Hematopoietic multipotent progenitor cell (in vitro differentiated cells): ENCODE data around the gene TMPRSS13. TPM values are rescaled to one million over a fixed set of nuclear protein-coding genes. Genes with fewer than 3 reads are reported as not detected.
A peak's percentile ranks its signal among the peaks of the same experiment; 100 is the strongest.
"Not testable (repeated sequence)": the region's sequence is repeated elsewhere in the genome, so short reads cannot be mapped to it uniquely, and the experiment has no call there.

Source experiments
- DNase-seq, 3 donors: peaks; one replicate each; pipeline ENCODE4 v3.0.0-alpha.2; 2011 to 2015; ENCODE audit warnings: low read depth in 2 of 3, low spot score in 2 of 3
- total RNA-seq: library from RNA; depleted of rRNA; stranded (reverse); fragments of >200 nt; gene quantifications from one replicate; pipeline ENCODE4 v1.2.3, GENCODE V29; 2012

Gene TMPRSS13
- total RNA-seq, 1 donor = 0.54 TPM

DNA sequence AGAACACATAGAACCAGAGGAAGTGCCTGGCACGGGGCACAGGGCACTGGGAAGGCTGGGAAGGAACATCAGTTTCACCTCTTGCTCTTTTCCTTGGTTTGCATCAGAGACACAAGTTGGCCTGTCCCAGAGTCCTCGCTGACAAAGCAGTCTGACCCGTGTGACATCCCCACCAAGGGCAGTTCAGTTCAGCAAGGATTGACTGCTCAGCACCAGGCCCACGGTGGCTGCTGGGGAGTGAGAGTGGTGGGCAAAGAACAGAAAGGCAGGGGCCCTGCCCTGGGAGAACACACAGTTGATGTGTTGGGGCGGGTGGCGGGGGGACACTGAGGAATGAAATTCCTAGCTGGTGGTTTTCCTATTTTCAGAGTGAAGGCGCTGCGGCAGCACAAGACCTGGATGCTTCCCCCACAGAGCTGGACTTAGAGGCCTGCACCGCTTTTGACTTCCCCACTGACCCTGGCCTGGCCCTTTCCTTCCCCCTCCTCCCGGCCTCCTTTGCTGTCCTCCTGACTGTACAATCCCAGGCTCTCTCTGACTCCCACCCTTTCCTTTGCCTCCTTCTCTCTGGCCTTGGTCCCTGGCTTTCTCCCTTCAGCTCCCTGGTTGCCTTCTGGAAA is 2.2 kb upstream of the TMPRSS13 start:
- DNase-seq = no peak

DNA sequence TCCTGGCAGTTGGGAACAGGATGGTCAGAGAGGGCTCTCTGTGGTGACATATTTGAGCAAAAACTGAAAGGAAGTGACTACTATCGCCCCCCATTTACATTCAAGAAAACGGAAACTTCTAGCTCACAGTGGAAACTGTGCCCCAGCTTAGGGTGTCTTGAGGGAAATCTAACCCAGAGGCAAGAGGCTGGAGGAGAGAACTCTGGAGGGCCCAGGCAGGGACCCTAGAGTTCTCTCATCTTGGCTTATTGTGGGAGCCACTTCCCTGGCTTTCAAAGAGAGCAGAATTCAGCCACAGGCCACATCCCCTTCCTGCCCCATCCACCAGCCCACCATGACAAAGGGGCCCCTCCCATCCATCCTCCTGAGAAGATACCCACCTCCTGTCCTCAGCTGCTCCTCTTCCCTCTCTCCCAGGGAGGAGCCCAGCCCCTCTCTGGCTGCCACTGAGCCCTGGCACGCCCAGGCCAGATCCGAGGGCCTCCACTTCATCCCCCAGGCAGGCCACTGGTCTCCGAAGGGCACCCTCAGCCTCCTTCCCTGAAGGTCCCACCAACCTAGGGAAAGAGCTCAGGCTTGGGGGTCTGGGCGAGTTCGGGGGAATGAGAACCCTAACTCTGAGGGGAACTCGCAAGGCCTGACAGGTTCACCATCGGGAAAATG is 1.6 kb upstream of the TMPRSS13 start:
- DNase-seq = peak in 2 of 3 donors; percentile 31 to 45

DNA sequence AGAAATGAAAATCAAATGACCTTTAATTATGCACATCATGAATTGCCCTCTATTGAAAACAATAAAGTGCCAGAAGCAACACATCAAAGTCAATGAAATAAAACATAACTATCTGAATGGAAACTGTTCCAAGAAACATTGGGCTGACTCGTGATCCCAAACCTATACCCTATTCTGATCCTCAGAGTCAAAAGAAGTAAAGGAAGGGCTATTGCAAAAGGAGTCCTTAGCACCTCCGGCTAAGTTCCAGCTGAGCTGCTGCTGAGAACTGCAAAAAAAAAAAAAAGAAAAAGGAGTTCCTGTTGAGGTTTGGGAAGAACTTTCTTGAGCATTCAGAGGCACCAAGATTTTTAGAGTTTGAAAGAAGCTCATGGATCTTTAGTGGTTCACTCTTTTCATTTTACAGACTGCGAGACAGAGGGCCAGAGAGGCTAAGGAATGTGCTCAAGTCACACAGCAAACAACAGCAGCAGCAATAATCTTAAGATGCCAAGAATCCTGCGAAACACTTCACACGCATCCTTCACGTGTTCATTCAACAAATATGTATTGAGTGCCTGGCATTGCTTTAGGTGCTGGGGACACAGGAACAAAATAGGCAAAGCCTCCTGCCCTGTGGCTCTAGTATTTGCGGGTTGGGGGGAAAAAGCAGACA is 841 bp upstream of the TMPRSS13 start:
- no peak for DNase-seq

DNA sequence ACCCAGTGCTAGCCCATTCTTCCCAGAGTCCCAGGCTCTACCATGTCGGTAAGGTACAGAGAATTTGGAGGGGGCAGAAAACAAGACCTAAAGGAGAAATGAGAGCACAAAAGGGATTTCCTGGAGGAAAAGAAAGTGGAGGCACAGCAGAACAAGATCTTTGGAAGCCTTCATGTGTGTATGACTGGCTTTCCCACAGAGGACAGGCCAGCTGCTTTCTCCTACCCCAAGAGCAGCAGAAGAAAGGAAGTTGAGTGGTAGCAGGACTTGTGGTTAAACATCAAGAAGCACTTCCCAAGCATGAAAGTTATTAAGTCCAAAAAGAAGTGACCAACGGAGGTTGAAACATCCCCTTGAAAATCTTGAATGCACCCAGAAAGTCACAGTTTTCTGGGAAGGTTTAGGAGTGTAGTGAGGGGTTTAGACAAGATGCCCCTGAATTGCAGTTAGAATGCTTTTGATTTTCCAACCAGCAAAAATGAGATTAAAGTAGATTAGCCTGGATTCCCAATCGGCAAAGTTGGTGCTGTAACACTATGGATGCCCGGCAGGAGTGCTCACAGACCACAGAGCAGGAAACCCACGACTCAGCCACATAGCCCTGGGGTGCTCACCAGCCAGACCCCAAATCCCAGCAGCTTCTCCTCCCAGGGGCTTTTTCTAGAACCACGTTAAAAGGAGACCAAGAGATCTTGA is 608 bp downstream of the TMPRSS13 start:
- DNase-seq = no peak

DNA sequence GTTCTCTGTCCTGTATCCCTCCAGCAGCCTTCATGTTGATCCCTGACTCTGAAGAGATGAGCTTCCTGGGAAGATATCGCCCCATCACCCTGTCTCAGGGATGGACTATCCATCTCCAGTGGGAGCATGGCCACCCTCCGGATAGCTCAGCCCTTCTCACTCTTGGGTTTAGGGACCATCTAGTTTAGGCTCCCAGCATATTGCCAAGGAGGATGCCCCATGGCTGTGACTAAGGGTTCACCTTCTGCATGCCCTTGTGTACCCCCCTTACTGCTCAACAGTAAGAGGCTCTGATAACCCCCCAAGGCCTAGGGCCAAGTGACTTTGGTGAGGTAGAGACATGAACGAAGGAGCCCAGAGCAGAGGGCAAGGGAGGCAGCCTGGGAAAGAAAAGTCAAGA is 1.3 kb downstream of the TMPRSS13 start:
- no peak for DNase-seq

DNA sequence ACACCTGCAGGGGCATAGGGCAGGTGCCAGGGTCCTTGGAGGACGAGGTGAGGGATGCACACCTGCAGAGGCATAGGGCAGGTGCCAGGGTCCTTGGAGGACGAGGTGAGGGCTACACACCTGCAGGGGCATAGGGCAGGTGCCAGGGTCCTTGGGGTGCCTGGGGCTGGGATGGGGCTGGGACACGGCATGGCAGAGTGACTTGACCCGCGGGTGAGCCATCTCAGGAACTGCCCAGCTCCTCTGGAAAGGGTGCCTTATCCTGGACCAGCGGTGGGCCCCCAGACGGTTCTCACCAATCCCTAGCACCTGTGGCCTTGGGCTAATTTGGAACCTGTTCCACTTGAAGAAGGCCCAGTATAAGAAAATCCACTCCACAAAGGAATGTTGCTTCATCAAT is 3.0 kb downstream of the TMPRSS13 start:
- not testable (repeated sequence) for DNase-seq

DNA sequence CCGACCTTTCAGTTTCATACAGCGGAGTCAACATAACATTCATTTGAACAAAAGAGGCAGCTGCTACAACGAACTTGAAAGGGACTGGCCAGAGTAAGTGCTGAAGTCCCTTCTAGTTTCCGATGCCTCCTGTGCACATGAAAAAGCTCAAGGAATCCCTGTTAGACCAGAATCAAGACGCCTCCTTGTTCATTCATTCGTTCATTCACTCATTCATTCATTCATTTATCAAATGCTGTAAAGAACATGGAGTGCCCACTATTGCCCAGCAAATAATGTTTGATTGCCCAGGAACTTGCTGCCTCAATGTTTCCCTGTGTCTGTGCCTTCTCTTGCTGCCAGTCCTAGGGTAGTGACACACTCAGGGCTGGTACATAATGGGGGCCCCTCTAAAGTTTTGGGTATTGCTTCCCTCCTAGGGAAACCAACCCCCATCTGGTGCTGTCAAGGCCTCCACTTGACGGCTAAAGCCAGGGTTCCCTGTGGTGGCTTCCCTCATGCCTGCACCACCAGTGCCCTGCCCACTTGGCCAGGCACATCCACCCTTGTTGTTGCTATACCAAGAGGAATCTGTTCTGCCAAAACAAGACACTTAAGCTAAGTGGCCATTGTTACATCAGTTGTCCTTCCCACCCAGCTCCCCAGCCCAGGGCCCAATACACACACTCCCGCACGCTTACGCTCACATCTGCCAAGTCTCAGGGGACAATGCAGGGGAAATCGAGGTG is 3.8 kb downstream of the TMPRSS13 start:
- DNase-seq = no peak

DNA sequence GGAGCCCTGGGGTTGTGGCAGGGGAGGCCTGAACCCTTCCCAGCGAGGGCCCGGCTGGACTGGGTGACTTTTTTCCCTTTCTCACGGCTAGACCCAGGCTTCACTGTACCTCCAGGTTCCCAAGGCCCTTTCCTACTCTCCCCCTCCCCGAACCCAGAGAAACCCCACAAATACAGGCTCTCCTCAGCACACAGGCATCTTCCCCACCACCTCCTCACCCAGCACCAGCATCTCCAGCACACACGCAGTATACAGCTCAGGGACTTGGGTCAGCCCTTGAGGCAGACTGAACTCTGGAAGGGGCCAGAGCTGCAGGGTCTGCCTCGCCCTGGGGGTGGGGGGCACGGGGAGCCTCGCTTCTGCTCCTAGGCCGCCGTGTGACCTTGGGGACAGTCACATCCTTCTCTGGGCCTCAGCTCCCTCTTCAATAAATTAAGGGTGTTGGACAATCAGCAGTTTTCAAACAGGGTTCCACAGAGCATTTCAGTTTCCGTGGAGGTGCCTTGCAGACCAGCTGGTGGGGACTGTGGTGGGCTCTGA is 4.5 kb downstream of the TMPRSS13 start:
- DNase-seq = no peak

DNA sequence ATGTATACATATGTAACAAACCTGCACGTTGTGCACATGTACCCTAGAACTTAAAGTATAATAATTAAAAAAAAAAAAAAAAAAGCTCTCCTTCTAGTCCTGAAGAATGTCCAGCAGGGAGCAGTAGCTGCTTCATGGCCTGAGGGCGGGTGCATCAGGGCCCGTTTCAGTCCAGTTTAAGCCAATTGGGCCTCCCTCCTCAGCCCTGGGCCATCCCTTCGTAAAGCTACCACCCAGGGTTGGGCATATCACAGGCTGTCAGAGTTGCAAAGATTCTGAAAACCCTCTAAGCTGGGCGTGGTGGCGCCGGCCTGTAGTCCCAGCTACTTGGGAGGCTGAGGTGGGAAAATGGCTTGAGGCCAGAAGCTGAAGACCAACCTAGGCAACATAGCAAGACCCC is 5.4 kb downstream of the TMPRSS13 start:
- no peak for DNase-seq

DNA sequence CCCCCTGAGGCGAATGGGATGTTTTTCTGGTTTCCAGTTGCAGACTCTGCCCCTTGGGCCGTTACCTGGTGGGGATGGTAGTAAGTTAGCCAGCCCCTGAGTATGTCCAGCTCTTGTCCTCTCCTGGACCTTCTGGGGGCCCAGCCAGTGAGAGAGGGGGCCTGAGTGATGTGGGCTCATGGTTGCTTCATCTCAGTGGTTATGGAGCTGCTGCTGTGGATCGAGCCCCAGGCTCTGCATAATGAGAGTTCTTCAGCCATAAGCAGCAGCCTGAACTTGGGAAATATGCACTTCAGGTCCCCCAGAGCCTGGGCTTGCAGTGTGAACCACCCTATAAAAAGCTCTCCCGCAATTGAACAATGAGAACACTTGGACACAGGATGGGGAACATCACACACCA is 5.9 kb downstream of the TMPRSS13 start:
- no peak for DNase-seq

DNA sequence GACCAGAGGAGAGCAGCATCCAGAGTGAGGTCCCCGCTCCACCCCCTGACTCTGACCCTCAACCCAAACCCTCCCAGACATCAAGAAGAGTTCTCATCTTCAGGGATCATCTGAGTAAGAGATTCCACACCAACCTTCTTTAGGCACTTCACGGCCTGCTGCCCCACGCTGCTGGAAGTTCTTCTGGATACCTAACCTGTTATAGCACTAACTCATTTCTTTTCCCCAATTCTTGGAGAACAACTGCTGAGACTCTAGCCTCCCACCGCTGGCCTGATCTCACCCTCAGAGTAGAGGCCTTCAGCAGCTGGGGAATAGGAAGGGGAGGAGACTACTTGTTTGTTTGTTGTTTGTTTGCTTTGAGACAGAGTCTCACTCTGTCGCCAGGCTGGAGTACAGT is 7.3 kb downstream of the TMPRSS13 start:
- no peak for DNase-seq

DNA sequence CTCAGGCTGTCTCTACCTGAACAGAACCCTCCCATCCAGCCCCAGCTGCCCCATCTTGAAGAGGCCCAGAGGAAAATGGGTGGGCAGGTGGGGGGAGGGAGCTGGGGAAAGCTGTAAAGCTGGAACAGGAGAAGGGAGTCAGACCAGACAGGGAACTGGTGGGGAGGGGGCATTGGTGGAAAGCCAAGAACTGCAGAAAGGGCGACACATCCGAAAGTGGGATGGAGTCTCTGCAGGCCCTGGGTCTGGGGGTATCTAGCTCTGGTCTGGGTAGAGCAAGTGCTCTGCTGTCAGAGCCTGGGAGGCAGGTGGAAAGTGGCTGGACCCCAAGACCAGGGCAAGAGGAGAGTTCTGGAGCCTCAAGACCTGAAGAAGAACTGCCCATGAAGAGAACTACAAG is 7.7 kb downstream of the TMPRSS13 start:
- no peak for DNase-seq

DNA sequence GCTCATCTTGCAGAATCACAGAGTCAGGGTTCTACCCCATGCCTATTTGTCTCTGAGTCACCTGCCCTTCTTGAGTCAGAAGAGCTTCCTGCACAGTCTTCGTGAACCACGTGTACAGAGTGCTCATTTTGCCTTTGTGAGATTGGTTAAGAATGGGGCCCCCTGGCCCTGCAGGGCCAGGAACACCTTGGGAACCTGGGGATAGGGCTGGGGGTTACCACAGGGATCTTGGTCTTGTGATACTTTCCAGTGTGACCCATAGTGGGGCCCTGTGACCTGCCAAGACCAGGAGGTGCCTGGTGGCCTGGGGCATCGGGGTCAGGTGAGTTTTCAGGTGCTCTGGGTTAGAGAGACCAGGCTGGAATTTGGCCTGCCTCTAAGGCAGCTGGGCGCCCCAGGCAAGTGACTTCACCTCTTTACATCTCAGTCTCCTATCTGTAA is 9.4 kb downstream of the TMPRSS13 start:
- peak in 1 of 3 donors; percentile 36 for DNase-seq

DNA sequence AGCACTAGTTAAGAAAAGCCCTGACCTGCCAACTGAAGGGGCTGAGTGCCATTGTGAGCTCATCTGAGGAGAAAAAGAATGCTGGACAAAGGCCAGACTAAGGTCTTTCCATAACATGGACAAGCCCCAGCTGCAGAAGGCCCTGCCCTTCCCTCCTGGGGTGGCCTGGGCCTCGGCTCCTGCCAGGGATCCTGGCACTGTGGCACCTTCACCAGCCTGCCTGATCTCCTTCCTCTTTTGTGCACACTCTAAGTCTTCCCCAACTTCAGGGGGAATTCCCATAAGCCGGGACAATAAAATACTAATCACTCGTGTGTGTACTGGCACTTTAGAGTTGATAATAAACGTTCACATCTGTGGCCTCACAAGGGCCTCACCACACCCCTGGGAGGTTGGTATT is 9.9 kb downstream of the TMPRSS13 start:
- peak in 2 of 3 donors; percentile 40 to 56 for DNase-seq

DNA sequence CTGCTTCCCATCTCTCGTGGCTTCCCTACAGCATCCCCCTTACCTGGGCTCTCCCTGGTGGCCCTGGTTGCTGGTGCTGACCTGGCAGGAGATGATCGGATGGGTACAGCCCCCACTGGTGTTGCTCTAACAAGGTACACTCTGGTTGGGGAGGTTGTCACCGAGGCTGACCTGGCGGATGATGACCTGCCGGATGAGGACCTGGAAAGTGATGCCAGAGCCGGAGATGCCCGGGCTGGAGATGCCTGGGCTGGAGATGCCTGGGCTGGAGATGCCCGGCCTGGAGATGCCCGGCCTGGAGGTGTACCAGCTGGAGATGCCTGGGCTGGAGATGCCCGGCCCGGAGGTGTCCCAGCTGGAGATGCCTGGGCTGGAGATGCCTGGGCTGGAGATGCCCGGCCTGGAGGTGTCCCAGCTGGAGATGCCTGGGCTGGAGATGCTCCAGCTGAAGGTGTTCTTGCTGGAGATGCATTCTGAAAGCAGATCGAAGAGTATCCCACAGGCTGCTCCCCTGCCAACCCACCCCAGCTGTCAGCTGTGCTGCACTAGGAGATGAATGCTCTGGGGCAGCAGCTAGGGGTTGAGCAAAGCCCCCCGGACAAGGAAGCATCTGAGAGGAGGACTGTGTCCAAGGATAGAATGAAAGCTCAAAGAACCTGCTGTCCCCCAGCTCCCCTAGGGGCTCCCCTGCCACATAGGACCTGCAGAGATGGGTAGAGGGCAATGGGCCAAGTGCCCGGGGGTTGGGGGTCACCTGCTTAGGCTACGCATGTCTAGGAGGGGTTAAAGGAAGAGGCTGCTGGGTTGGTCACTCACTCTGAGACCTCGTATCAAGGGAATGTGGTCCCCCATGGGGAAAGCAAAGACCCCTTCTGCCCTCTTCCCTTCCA is 10.6 kb downstream of the TMPRSS13 start:
- DNase-seq = no peak

DNA sequence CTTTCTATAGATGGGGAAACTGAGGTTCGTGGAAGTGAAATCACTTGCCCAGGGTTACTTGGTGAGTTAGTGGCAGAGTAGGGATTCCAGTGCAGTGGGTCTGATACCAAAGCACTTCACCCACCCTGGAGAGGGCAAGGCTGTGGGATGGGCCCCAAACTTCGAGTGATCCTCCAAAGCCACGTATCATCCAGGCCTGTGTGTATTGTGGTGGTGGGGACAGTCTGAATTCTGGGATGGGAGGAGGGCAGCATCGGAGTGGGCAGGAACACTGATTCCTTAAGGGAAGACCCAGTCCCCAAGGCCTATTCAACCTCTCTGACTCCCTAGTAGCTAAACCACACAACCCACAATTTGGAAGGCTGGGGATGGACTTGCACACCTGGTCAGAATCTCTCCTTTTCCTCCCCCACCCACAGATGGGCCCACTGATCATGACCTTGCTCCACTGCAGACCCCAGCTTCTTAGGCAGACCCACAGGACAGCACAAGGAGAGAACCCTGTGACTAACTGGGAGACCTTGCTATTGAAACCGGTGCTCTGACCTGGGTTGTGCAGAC is 11.5 kb downstream of the TMPRSS13 start:
- no peak for DNase-seq

DNA sequence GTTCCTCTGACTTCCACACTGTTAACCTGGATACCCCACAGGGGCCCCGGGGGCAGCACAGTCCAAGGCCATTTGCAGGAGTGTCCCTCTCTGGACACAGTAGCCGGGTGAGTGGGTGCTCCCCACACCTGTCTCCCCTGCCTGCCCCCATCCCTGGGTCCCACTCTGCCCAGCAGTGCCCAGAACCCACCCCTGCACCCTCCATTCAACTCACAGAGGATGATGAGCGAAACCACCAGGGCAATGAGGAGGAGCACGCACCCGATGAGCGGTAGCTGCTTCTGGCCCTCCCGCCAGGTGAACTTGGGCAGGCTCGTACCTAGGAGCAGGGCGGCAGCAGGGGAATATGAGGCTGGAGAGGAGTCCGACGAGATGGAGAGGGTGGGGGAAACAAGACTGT is 12.2 kb downstream of the TMPRSS13 start:
- no peak for DNase-seq

DNA sequence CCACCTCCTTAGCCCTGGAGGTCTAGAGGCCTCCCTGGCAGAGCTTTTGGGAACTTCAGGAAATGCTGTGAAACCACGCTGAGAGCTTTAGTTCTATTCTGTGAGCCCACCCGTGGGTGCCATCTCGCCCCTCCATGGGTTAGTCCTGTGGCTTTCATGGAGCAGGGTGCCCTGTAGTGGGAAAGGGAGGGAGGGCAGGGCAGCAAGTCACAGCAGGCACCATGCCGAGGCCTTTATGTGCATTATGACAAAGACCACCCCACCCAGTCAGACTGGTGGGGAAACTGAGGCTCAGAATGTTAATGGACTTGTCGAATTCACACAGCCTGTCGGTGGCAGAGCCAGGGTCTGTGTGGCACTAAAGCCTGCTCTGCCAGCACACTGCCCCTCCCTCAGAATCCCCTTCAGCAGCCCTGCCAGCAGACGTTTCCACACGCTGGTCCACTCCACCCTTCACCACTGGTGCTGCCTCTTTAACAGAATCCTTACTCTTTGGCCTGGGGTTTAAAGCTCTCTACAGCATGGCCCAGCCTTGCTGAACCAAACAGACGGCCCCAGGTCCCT is 13.4 kb downstream of the TMPRSS13 start:
- DNase-seq = no peak
